ENCODE measurements around the gene PDE3A.

PDE3A gene

GRCh38 chr12:20423557-20423956 lies 55.2 kb downstream of the PDE3A start:
- H2BK120ac ChIP-seq (ENCODE audit: insufficient read depth, low read length, poor library complexity): no peak overlapping the region
- no peak overlapping the region for H4K91ac ChIP-seq (ENCODE audit: low read depth, low read length)
- H3K4me1 ChIP-seq (ENCODE audit: control insufficient read depth in 1 of 2, insufficient read depth in 2 of 2, low read length in 2 of 2): peaks cover 4 to 6% of the 10 kb centered on the region in 2 experiments
- WGBS (ENCODE audit: extremely low coverage, insufficient coverage, insufficient read length): no CpG with 5 or more reads among the region's 3 CpGs
- no peak overlapping the region for H3K18ac ChIP-seq (ENCODE audit: low read length)
- H2BK5ac ChIP-seq (ENCODE audit: low read depth, low read length, poor library complexity): no peak overlapping the region
- no peak overlapping the region for H3K27ac ChIP-seq (ENCODE audit: low read depth, low read length)
- H2BK12ac ChIP-seq (ENCODE audit: low read length): no peak overlapping the region
- no peak overlapping the region for H4K12ac ChIP-seq (ENCODE audit: low read depth, low read length)
- no peak overlapping the region for H3K4me3 ChIP-seq (ENCODE audit: low read depth, low read length)
- H3K4ac ChIP-seq (ENCODE audit: low read depth, low read length): no peak overlapping the region
- no peaks in the 10 kb centered on the region for H3K36me3 ChIP-seq (ENCODE audit: control insufficient read depth in 1 of 2, insufficient read depth in 2 of 2, low read length in 2 of 2)
- H3K4me2 ChIP-seq (ENCODE audit: low read length): no peak overlapping the region
- H3K9ac ChIP-seq (ENCODE audit: low read length): no peak overlapping the region
- no peaks in the 10 kb centered on the region for H3K79me1 ChIP-seq (ENCODE audit: low read length)
- H3K9me3 ChIP-seq (ENCODE audit: insufficient read depth, low read depth, low read length): no peaks in the 10 kb centered on the region
- no peak overlapping the region for H2AK5ac ChIP-seq (ENCODE audit: low read length)
- H3K79me2 ChIP-seq (ENCODE audit: control insufficient read depth, insufficient read depth, low read length, poor library complexity): no peaks in the 10 kb centered on the region
- H3K23ac ChIP-seq (ENCODE audit: low read length): no peak overlapping the region
- H4K8ac ChIP-seq (ENCODE audit: low read depth, low read length): no peak overlapping the region
- no peak for DNase-seq
- H3K14ac ChIP-seq (ENCODE audit: low read length): no peak overlapping the region
- no peak overlapping the region for H2AFZ ChIP-seq (ENCODE audit: insufficient read depth, low read length, poor library complexity)
- no peaks in the 10 kb centered on the region for H3K27me3 ChIP-seq (ENCODE audit: insufficient read depth, low read length)

- no peak overlapping the region for H4K12ac ChIP-seq (ENCODE audit: low read depth, low read length)
- no peak overlapping the region for H2BK120ac ChIP-seq (ENCODE audit: insufficient read depth, low read length, poor library complexity)
- no peak overlapping the region for H3K14ac ChIP-seq (ENCODE audit: low read length)
- H3K79me1 ChIP-seq (ENCODE audit: low read length): no peaks in the 10 kb centered on the region
- H3K18ac ChIP-seq (ENCODE audit: low read length): no peak overlapping the region
- H3K79me2 ChIP-seq (ENCODE audit: control insufficient read depth, insufficient read depth, low read length, poor library complexity): no peaks in the 10 kb centered on the region
- no peak overlapping the region for H3K23ac ChIP-seq (ENCODE audit: low read length)
- H3K4me3 ChIP-seq (ENCODE audit: low read depth, low read length): no peak overlapping the region
- DNase-seq: no peak
- H2BK12ac ChIP-seq (ENCODE audit: low read length): no peak overlapping the region
- no peak overlapping the region for H4K91ac ChIP-seq (ENCODE audit: low read depth, low read length)
- H3K27ac ChIP-seq (ENCODE audit: low read depth, low read length): no peak overlapping the region
- no peak overlapping the region for H2AK5ac ChIP-seq (ENCODE audit: low read length)
- H2BK5ac ChIP-seq (ENCODE audit: low read depth, low read length, poor library complexity): no peak overlapping the region
- no peak overlapping the region for H3K9ac ChIP-seq (ENCODE audit: low read length)
- H3K27me3 ChIP-seq (ENCODE audit: insufficient read depth, low read length): no peaks in the 10 kb centered on the region
- H3K4me1 ChIP-seq (ENCODE audit: control insufficient read depth in 1 of 2, insufficient read depth in 2 of 2, low read length in 2 of 2): peaks cover 4 to 6% of the 10 kb centered on the region in 2 experiments
- H2AFZ ChIP-seq (ENCODE audit: insufficient read depth, low read length, poor library complexity): no peak overlapping the region
- no peaks in the 10 kb centered on the region for H3K36me3 ChIP-seq (ENCODE audit: control insufficient read depth in 1 of 2, insufficient read depth in 2 of 2, low read length in 2 of 2)
- H3K4ac ChIP-seq (ENCODE audit: low read depth, low read length): no peak overlapping the region
- no peak overlapping the region for H4K8ac ChIP-seq (ENCODE audit: low read depth, low read length)
- no CpG with 5 or more reads among the region's 4 CpGs for WGBS (ENCODE audit: extremely low coverage, insufficient coverage, insufficient read length)
- H3K4me2 ChIP-seq (ENCODE audit: low read length): no peak overlapping the region
- H3K9me3 ChIP-seq (ENCODE audit: insufficient read depth, low read depth, low read length): no peaks in the 10 kb centered on the region
Measured at GRCh38 chr12:20424841-20425240, 56.5 kb downstream of the PDE3A start.

- no peak overlapping the region for H3K4me2 ChIP-seq (ENCODE audit: low read length)
- no CpG with 5 or more reads among the region's 5 CpGs for WGBS (ENCODE audit: extremely low coverage, insufficient coverage, insufficient read length)
- H2BK5ac ChIP-seq (ENCODE audit: low read depth, low read length, poor library complexity): no peak overlapping the region
- no peak overlapping the region for H2AK5ac ChIP-seq (ENCODE audit: low read length)
- no peaks in the 10 kb centered on the region for H3K79me2 ChIP-seq (ENCODE audit: control insufficient read depth, insufficient read depth, low read length, poor library complexity)
- DNase-seq: no peak
- H3K9me3 ChIP-seq (ENCODE audit: insufficient read depth, low read depth, low read length): no peaks in the 10 kb centered on the region
- no peak overlapping the region for H2AFZ ChIP-seq (ENCODE audit: insufficient read depth, low read length, poor library complexity)
- no peak overlapping the region for H4K8ac ChIP-seq (ENCODE audit: low read depth, low read length)
- H3K18ac ChIP-seq (ENCODE audit: low read length): no peak overlapping the region
- H2BK120ac ChIP-seq (ENCODE audit: insufficient read depth, low read length, poor library complexity): no peak overlapping the region
- H3K27ac ChIP-seq (ENCODE audit: low read depth, low read length): no peak overlapping the region
- H4K12ac ChIP-seq (ENCODE audit: low read depth, low read length): no peak overlapping the region
- H3K4me3 ChIP-seq (ENCODE audit: low read depth, low read length): no peak overlapping the region
- no peak overlapping the region for H4K91ac ChIP-seq (ENCODE audit: low read depth, low read length)
- H3K4ac ChIP-seq (ENCODE audit: low read depth, low read length): no peak overlapping the region
- H3K14ac ChIP-seq (ENCODE audit: low read length): no peak overlapping the region
- no peaks in the 10 kb centered on the region for H3K79me1 ChIP-seq (ENCODE audit: low read length)
- H3K9ac ChIP-seq (ENCODE audit: low read length): no peak overlapping the region
- no peaks in the 10 kb centered on the region for H3K27me3 ChIP-seq (ENCODE audit: insufficient read depth, low read length)
- H3K4me1 ChIP-seq (ENCODE audit: control insufficient read depth in 1 of 2, insufficient read depth in 2 of 2, low read length in 2 of 2): no peaks in the 10 kb centered on the region
- H3K23ac ChIP-seq (ENCODE audit: low read length): no peak overlapping the region
- no peaks in the 10 kb centered on the region for H3K36me3 ChIP-seq (ENCODE audit: control insufficient read depth in 1 of 2, insufficient read depth in 2 of 2, low read length in 2 of 2)
- no peak overlapping the region for H2BK12ac ChIP-seq (ENCODE audit: low read length)
Measured at GRCh38 chr12:20426191-20426590, 57.9 kb downstream of the PDE3A start.

- no peak for DNase-seq
- no peaks in the 10 kb centered on the region for H3K36me3 ChIP-seq (ENCODE audit: control insufficient read depth in 1 of 2, insufficient read depth in 2 of 2, low read length in 2 of 2)
- no peak overlapping the region for H3K4ac ChIP-seq (ENCODE audit: low read depth, low read length)
- H3K9me3 ChIP-seq (ENCODE audit: insufficient read depth, low read depth, low read length): no peaks in the 10 kb centered on the region
- H3K27me3 ChIP-seq (ENCODE audit: insufficient read depth, low read length): no peaks in the 10 kb centered on the region
- no peak overlapping the region for H2AK5ac ChIP-seq (ENCODE audit: low read length)
- no peak overlapping the region for H3K27ac ChIP-seq (ENCODE audit: low read depth, low read length)
- no peak overlapping the region for H2BK12ac ChIP-seq (ENCODE audit: low read length)
- no peak overlapping the region for H4K12ac ChIP-seq (ENCODE audit: low read depth, low read length)
- no peaks in the 10 kb centered on the region for H3K4me1 ChIP-seq (ENCODE audit: control insufficient read depth in 1 of 2, insufficient read depth in 2 of 2, low read length in 2 of 2)
- no peak overlapping the region for H3K4me2 ChIP-seq (ENCODE audit: low read length)
- no peak overlapping the region for H3K18ac ChIP-seq (ENCODE audit: low read length)
- no peak overlapping the region for H2BK120ac ChIP-seq (ENCODE audit: insufficient read depth, low read length, poor library complexity)
- H2AFZ ChIP-seq (ENCODE audit: insufficient read depth, low read length, poor library complexity): no peak overlapping the region
- H3K4me3 ChIP-seq (ENCODE audit: low read depth, low read length): no peak overlapping the region
- no peak overlapping the region for H4K8ac ChIP-seq (ENCODE audit: low read depth, low read length)
- no CpG with 5 or more reads among the region's 3 CpGs for WGBS (ENCODE audit: extremely low coverage, insufficient coverage, insufficient read length)
- H3K23ac ChIP-seq (ENCODE audit: low read length): no peak overlapping the region
- H3K9ac ChIP-seq (ENCODE audit: low read length): no peak overlapping the region
- no peak overlapping the region for H4K91ac ChIP-seq (ENCODE audit: low read depth, low read length)
- no peak overlapping the region for H2BK5ac ChIP-seq (ENCODE audit: low read depth, low read length, poor library complexity)
- H3K14ac ChIP-seq (ENCODE audit: low read length): no peak overlapping the region
- H3K79me2 ChIP-seq (ENCODE audit: control insufficient read depth, insufficient read depth, low read length, poor library complexity): no peaks in the 10 kb centered on the region
- H3K79me1 ChIP-seq (ENCODE audit: low read length): no peaks in the 10 kb centered on the region
Measured at GRCh38 chr12:20426957-20427356, 58.6 kb downstream of the PDE3A start.

All from trophoblast cell (in vitro differentiated cells and primary cell).